Mesendoderm (in vitro differentiated cells): ENCODE results near the gene SMIM5.

Experiments
- DNase-seq: peaks from one replicate; pipeline ENCODE4 v3.0.0; 2013
- H2AK5ac ChIP-seq: 2 replicates; pipeline ENCODE4 v1.6.1; 2013; ENCODE audit warnings: low read length, inconsistent platforms
- H2BK120ac ChIP-seq: 2 replicates; pipeline ENCODE4 v1.6.1; 2013; ENCODE audit warnings: low read depth, mild to moderate bottlenecking, low read length, moderate library complexity, mixed read lengths
- H2BK15ac ChIP-seq: replicated peaks from 2 replicates; pipeline ENCODE4 v1.6.1; 2013; ENCODE audit warnings: low read depth, mild to moderate bottlenecking, moderate library complexity
- H2BK5ac ChIP-seq: 2 replicates; pipeline ENCODE4 v1.6.1; 2013; ENCODE audit warnings: low read length, inconsistent platforms
- H3K18ac ChIP-seq: 2 replicates; pipeline ENCODE4 v1.6.1; 2013; ENCODE audit warnings: mild to moderate bottlenecking, low read length, mixed read lengths
- H3K23ac ChIP-seq: one replicate; pipeline ENCODE4 v1.6.1; 2013; ENCODE audit warnings: low read length
- H3K27ac ChIP-seq: 2 replicates; pipeline ENCODE4 v1.5.1; 2013; ENCODE audit warnings: low read depth, mild to moderate bottlenecking, inconsistent platforms, low read length, moderate library complexity
- H3K27me3 ChIP-seq: 2 replicates; pipeline ENCODE4 v1.6.1; 2013; ENCODE audit warnings: low read length, control low read depth, mild to moderate bottlenecking, inconsistent platforms; ENCODE audit not compliant: insufficient read depth, poor library complexity
- H3K36me3 ChIP-seq: 2 replicates; pipeline ENCODE4 v1.6.1; 2013; ENCODE audit warnings: low read length, inconsistent platforms; ENCODE audit not compliant: control insufficient read depth, insufficient read depth
- H3K4ac ChIP-seq: one replicate; pipeline ENCODE4 v1.6.1; 2013; ENCODE audit warnings: low read depth, mild to moderate bottlenecking, low read length, moderate library complexity
- H3K4me1 ChIP-seq: 2 replicates; pipeline ENCODE4 v1.6.1; 2013; ENCODE audit warnings: low read depth, low read length, inconsistent platforms; ENCODE audit not compliant: control insufficient read depth
- H3K4me2 ChIP-seq: 2 replicates; pipeline ENCODE4 v1.6.1; 2013; ENCODE audit warnings: low read length
- H3K4me3 ChIP-seq: 2 replicates; pipeline ENCODE4 v1.5.1; 2013; ENCODE audit warnings: mild to moderate bottlenecking, low read length
- H3K56ac ChIP-seq: one replicate; pipeline ENCODE4 v1.6.1; 2013; ENCODE audit warnings: low read length
- H3K79me1 ChIP-seq: 2 replicates; pipeline ENCODE4 v1.6.1; 2013; ENCODE audit warnings: low read length, inconsistent platforms
- H3K79me2 ChIP-seq: 2 replicates; pipeline ENCODE4 v1.6.1; 2013; ENCODE audit warnings: mild to moderate bottlenecking, low read length; ENCODE audit not compliant: control insufficient read depth, insufficient read depth
- H3K9ac ChIP-seq: 2 replicates; pipeline ENCODE4 v1.6.1; 2013; ENCODE audit warnings: low read length, inconsistent platforms
- H4K5ac ChIP-seq: one replicate; pipeline ENCODE4 v1.6.1; 2013; ENCODE audit warnings: low read length
- H4K8ac ChIP-seq: one replicate; pipeline ENCODE4 v1.6.1; 2013; ENCODE audit warnings: low read depth, mild to moderate bottlenecking, control low read depth, low read length, moderate library complexity
- WGBS: extraction: QIAGEN DNeasy Blood & Tissue Kit; methylation state at CpG from one replicate; pipeline ENCODE4 v1.1.7; 2013; ENCODE audit warnings: low lambda C conversion rate, missing lambda C conversion rate; ENCODE audit not compliant: insufficient coverage; ENCODE audit errors: extremely low coverage; 5-methylcytosine and 5-hydroxymethylcytosine counted together

The SMIM5 gene

DNA sequence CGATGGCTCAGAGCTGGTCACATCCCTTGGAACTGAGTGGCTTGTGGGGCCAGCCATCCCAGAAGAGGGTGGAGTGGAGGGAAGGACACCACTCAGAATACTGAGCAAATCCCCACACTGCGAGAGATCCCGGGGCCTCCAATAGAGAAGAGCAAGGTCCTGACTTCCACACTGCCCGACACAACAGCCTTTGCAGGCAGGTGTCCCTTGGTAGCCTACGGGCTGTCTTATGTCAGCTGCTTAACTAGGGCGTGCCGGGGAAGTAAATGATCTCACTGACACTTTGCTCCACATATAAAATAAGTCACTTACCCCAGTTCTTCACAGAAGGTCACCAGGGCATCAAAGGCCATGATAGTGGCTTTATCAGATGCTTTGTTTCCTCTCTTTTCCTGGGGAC lies 17.6 kb downstream of the SMIM5 start:
- Histone ChIP-seq H3K36me3 (no peaks in the 10 kb centered on the region), H3K4me2 (no peak overlapping the region), H3K18ac (no peak overlapping the region), H3K27me3 (no peaks in the 10 kb centered on the region), H4K8ac (no peak overlapping the region), H3K23ac (no peak overlapping the region), H2BK5ac (no peak overlapping the region), H3K4me1 (no peaks in the 10 kb centered on the region), H2BK120ac (no peak overlapping the region), H3K9ac (no peak overlapping the region), H2BK15ac (no peak overlapping the region), H4K5ac (no peak overlapping the region), H3K27ac (no peak overlapping the region), H3K79me2 (no peaks in the 10 kb centered on the region), H2AK5ac (no peak overlapping the region), H3K4ac (no peak overlapping the region), H3K4me3 (no peak overlapping the region), H3K79me1 (no peaks in the 10 kb centered on the region), H3K56ac (no peak overlapping the region)
- DNase-seq: no peak
- WGBS: no CpG with 5 or more reads among the region's 7 CpGs

- no peaks in the 10 kb centered on the region for H3K79me1 ChIP-seq
- no peak overlapping the region for H3K9ac ChIP-seq
- DNase-seq: no peak
- H3K4ac ChIP-seq: no peak overlapping the region
- H3K36me3 ChIP-seq: no peaks in the 10 kb centered on the region
- H4K5ac ChIP-seq: no peak overlapping the region
- no peak overlapping the region for H2BK5ac ChIP-seq
- H3K4me3 ChIP-seq: no peak overlapping the region
- H2BK120ac ChIP-seq: no peak overlapping the region
- H3K18ac ChIP-seq: no peak overlapping the region
- H3K27ac ChIP-seq: no peak overlapping the region
- no peaks in the 10 kb centered on the region for H3K79me2 ChIP-seq
- no peak overlapping the region for H2BK15ac ChIP-seq
- H2AK5ac ChIP-seq: no peak overlapping the region
- H4K8ac ChIP-seq: no peak overlapping the region
- H3K56ac ChIP-seq: no peak overlapping the region
- H3K27me3 ChIP-seq: no peaks in the 10 kb centered on the region
- no peak overlapping the region for H3K4me2 ChIP-seq
- no peaks in the 10 kb centered on the region for H3K4me1 ChIP-seq
- no peak overlapping the region for H3K23ac ChIP-seq
- no CpG with 5 or more reads among the region's 5 CpGs for WGBS
These were observed 19.1 kb downstream of the SMIM5 start for GRCh38 chr17:75652341-75652740.

- Histone ChIP-seq H2BK15ac (no peak overlapping the region), H3K56ac (no peak overlapping the region), H3K27me3 (no peaks in the 10 kb centered on the region), H3K79me1 (no peaks in the 10 kb centered on the region), H3K4me1 (no peaks in the 10 kb centered on the region), H2BK120ac (no peak overlapping the region), H4K8ac (no peak overlapping the region), H2BK5ac (no peak overlapping the region), H3K4ac (no peak overlapping the region), H3K4me2 (no peak overlapping the region), H4K5ac (no peak overlapping the region), H3K79me2 (no peaks in the 10 kb centered on the region), H3K9ac (no peak overlapping the region), H3K4me3 (no peak overlapping the region), H3K36me3 (no peaks in the 10 kb centered on the region), H3K27ac (no peak overlapping the region), H3K23ac (no peak overlapping the region), H2AK5ac (no peak overlapping the region), H3K18ac (no peak overlapping the region)
- WGBS: no CpG with 5 or more reads among the region's 6 CpGs
- peak; percentile 78 for DNase-seq
These were observed 19.8 kb downstream of the SMIM5 start for GRCh38 chr17:75652934-75653549.

DNA sequence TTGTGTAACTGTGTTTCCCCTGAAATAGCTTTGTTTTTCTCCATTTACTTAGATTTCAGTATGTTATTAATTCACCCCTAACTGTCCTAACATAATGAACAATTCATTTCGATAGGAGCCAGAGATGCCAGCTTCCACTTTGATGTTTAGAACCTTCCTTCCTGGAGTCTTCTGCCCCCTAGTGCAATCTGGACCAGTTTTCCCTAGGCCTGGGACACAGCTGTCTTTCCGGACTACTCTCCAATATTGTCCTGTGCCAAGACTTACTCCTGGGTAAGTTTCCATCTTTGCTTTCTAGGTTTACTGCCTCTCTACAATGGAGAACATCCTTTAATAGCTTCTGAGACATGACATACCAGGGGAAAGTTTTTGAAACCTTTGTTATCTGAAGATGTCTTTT lies 20.9 kb downstream of the SMIM5 start:
- Histone ChIP-seq H2BK15ac (no peak overlapping the region), H3K27ac (no peak overlapping the region), H3K27me3 (no peaks in the 10 kb centered on the region), H3K4me3 (no peak overlapping the region), H4K8ac (no peak overlapping the region), H3K4me2 (no peak overlapping the region), H3K36me3 (no peaks in the 10 kb centered on the region), H3K79me2 (no peaks in the 10 kb centered on the region), H3K56ac (no peak overlapping the region), H3K4me1 (no peaks in the 10 kb centered on the region), H4K5ac (no peak overlapping the region), H3K4ac (no peak overlapping the region), H3K18ac (no peak overlapping the region), H3K23ac (no peak overlapping the region), H2AK5ac (no peak overlapping the region), H2BK120ac (no peak overlapping the region), H3K9ac (no peak overlapping the region), H2BK5ac (no peak overlapping the region), H3K79me1 (no peaks in the 10 kb centered on the region)
- no peak for DNase-seq
- no CpG with 5 or more reads among the region's 2 CpGs for WGBS

GRCh38 chr17:75658237-75658636 lies 25.0 kb downstream of the SMIM5 start:
- Histone ChIP-seq H2BK120ac (no peak overlapping the region), H3K79me2 (no peaks in the 10 kb centered on the region), H3K79me1 (no peaks in the 10 kb centered on the region), H3K27me3 (no peaks in the 10 kb centered on the region), H2BK5ac (no peak overlapping the region), H3K36me3 (peaks cover 2% of the 10 kb centered on the region), H4K8ac (no peak overlapping the region), H4K5ac (no peak overlapping the region), H3K4me1 (no peaks in the 10 kb centered on the region), H3K23ac (no peak overlapping the region), H3K9ac (no peak overlapping the region), H2AK5ac (no peak overlapping the region), H3K4me3 (no peak overlapping the region), H2BK15ac (no peak overlapping the region), H3K4me2 (no peak overlapping the region), H3K18ac (no peak overlapping the region), H3K27ac (no peak overlapping the region), H3K4ac (no peak overlapping the region), H3K56ac (no peak overlapping the region)
- WGBS: no CpG with 5 or more reads among the region's 5 CpGs
- no peak for DNase-seq

GRCh38 chr17:75661531-75661930 lies 28.3 kb downstream of the SMIM5 start:
- Histone ChIP-seq H2BK120ac (no peak overlapping the region), H3K23ac (no peak overlapping the region), H3K79me2 (no peaks in the 10 kb centered on the region), H3K18ac (no peak overlapping the region), H4K8ac (no peak overlapping the region), H3K4me1 (no peaks in the 10 kb centered on the region), H2AK5ac (no peak overlapping the region), H3K79me1 (no peaks in the 10 kb centered on the region), H3K56ac (no peak overlapping the region), H3K27me3 (no peaks in the 10 kb centered on the region), H3K9ac (no peak overlapping the region), H3K36me3 (peaks cover 2% of the 10 kb centered on the region), H2BK5ac (no peak overlapping the region), H4K5ac (no peak overlapping the region), H3K4me3 (no peak overlapping the region), H3K27ac (no peak overlapping the region), H3K4ac (no peak overlapping the region), H3K4me2 (no peak overlapping the region), H2BK15ac (no peak overlapping the region)
- DNase-seq: no peak
- WGBS: no CpG with 5 or more reads among the region's 4 CpGs
